Mammary epithelial cell (primary cell): ENCODE measurements around the gene RPL5.

Experiments
- EZH2 ChIP-seq: IDR thresholded peaks from 2 replicates; pipeline ENCODE4 v1.6.1; 2012; ENCODE audit warnings: low read length, inconsistent platforms, borderline replicate concordance
- TF ChIP-seq, protein P1 (sequence below), 2 donors: IDR thresholded peaks in 1 of 2; conservative IDR thresholded peaks in 1 of 2; 2 replicates each; pipeline ENCODE4 v1.5.1; 2011 to 2012; ENCODE audit warnings: inconsistent platforms in 2 of 2, low read length in 2 of 2, mild to moderate bottlenecking in 2 of 2, control low read depth in 1 of 2, low read depth in 1 of 2; ENCODE audit not compliant: insufficient read depth in 1 of 2; ENCODE audit errors: extremely low read depth in 1 of 2

DNA sequence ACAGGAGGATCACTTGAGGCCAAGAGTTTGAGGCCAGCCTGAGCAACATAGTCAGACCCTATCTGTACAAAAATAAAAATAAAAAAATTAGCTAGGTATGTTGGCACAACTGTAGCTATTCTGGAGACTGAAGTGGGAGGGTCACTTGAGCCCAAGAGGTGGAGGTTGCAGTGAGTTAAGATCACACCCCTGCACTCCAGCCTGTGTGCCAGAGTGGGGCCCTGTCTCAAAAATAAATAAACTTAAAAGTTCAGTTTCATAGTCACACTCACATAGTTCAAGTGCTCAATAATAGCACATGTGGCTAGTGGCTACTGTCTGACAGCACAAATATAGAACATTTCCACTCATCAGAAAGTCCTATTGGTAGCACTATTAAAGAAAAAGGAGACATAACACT, 41.8 kb upstream of the RPL5 start:
- TF ChIP-seq, protein P1, sequence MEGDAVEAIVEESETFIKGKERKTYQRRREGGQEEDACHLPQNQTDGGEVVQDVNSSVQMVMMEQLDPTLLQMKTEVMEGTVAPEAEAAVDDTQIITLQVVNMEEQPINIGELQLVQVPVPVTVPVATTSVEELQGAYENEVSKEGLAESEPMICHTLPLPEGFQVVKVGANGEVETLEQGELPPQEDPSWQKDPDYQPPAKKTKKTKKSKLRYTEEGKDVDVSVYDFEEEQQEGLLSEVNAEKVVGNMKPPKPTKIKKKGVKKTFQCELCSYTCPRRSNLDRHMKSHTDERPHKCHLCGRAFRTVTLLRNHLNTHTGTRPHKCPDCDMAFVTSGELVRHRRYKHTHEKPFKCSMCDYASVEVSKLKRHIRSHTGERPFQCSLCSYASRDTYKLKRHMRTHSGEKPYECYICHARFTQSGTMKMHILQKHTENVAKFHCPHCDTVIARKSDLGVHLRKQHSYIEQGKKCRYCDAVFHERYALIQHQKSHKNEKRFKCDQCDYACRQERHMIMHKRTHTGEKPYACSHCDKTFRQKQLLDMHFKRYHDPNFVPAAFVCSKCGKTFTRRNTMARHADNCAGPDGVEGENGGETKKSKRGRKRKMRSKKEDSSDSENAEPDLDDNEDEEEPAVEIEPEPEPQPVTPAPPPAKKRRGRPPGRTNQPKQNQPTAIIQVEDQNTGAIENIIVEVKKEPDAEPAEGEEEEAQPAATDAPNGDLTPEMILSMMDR (conservative IDR thresholded peaks at IDR 0.05 in 1 of 2, IDR thresholded peaks at IDR 0.05 in 1 of 2; ENCODE audit: extremely low read depth in 1 of 2, insufficient read depth in 1 of 2, low read depth in 1 of 2, low read length in 2 of 2) = no peak
- no peak for TF ChIP-seq EZH2
